NB4 (cell line): ENCODE measurements around the gene BAG5.

ENCODE experiments used
- MYC ChIP-seq: IDR thresholded peaks from 2 replicates; pipeline ENCODE4 v1.6.1; 2011; ENCODE audit warnings: low read depth, low read length
- POLR2A ChIP-seq: IDR thresholded peaks from 2 replicates; pipeline ENCODE4 v1.6.1; 2011; ENCODE audit warnings: mild to moderate bottlenecking; ENCODE audit not compliant: insufficient read length; ENCODE audit errors: extremely low read depth
- TF ChIP-seq, protein P1 (sequence below): IDR thresholded peaks from one replicate; pipeline ENCODE4 v1.5.1; 2012; ENCODE audit warnings: low read depth, low read length
- TF ChIP-seq, protein P2 (sequence below): IDR thresholded peaks from 2 replicates; pipeline ENCODE4 v1.6.1; 2011; ENCODE audit warnings: low read depth, low read length

DNA sequence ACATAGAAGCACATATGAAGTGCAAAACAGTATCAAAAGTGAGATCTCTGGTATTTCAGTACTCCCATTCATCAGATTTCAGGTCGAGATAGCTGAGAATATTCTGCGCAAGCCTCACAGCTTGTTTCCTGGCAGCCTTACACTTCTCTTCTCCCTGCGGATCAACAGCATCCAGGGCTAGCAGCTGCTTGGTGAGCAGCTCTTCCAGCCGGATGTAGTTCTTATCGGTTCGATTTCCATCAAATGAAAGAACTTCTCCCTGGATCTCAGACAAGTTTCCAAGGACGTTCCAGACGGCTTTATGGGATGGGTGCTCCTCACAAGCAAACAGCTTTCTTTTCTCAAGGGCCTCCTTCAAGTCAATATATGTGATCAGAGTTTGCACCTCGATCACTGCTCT is 2.7 kb downstream of the BAG5 start:
- TF ChIP-seq, protein P1, sequence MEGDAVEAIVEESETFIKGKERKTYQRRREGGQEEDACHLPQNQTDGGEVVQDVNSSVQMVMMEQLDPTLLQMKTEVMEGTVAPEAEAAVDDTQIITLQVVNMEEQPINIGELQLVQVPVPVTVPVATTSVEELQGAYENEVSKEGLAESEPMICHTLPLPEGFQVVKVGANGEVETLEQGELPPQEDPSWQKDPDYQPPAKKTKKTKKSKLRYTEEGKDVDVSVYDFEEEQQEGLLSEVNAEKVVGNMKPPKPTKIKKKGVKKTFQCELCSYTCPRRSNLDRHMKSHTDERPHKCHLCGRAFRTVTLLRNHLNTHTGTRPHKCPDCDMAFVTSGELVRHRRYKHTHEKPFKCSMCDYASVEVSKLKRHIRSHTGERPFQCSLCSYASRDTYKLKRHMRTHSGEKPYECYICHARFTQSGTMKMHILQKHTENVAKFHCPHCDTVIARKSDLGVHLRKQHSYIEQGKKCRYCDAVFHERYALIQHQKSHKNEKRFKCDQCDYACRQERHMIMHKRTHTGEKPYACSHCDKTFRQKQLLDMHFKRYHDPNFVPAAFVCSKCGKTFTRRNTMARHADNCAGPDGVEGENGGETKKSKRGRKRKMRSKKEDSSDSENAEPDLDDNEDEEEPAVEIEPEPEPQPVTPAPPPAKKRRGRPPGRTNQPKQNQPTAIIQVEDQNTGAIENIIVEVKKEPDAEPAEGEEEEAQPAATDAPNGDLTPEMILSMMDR: no peak
- no peak for TF ChIP-seq POLR2A
- TF ChIP-seq, protein P2, sequence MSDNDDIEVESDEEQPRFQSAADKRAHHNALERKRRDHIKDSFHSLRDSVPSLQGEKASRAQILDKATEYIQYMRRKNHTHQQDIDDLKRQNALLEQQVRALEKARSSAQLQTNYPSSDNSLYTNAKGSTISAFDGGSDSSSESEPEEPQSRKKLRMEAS: no peak
- no peak for TF ChIP-seq MYC
